Suprapubic skin (tissue), 3 donors: Measurements from ENCODE around the gene PRKCZ.

Experiments used
- POLR2AphosphoS5 ChIP-seq, 3 donors: sonication (generic); formaldehyde crosslinking; IDR thresholded peaks; one replicate each; pipeline ENCODE4 v1.6.1; 2017; ENCODE audit warnings: antibody characterized with exemption in 3 of 3
- TF ChIP-seq, protein P1 (sequence below), 2 donors: fragments of 200-600 bp in 1 of 2; fragments of 450-650 bp in 1 of 2; sonication (generic) in 1 of 2; IDR thresholded peaks; one replicate each; pipeline ENCODE4 v1.5.1; 2016 to 2019; ENCODE audit warnings: antibody characterized with exemption in 2 of 2, mild to moderate bottlenecking in 1 of 2, moderate library complexity in 1 of 2

DNA sequence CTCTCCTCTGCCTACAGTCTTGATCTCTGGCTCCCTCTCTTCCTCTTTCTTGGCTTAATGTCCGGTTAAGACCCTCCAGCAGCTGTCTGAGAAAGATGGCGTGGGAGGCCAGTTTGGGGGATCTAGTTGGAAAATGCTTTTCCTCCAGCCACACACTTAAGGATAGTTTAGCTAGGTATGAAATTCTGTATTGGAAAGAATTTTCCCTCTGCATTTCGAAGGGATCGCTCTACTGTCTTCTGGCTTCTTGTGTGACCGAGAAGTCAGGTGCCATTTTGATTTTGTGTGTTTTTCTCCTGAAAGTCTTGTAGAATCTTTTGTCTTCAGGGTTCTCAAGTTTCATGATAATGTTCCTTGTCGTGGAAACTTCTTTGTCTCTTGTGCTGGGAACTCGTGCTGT, 28.0 kb downstream of the PRKCZ start:
- TF ChIP-seq POLR2AphosphoS5 (IDR thresholded peaks at IDR 0.05), result no peak
- TF ChIP-seq, protein P1, sequence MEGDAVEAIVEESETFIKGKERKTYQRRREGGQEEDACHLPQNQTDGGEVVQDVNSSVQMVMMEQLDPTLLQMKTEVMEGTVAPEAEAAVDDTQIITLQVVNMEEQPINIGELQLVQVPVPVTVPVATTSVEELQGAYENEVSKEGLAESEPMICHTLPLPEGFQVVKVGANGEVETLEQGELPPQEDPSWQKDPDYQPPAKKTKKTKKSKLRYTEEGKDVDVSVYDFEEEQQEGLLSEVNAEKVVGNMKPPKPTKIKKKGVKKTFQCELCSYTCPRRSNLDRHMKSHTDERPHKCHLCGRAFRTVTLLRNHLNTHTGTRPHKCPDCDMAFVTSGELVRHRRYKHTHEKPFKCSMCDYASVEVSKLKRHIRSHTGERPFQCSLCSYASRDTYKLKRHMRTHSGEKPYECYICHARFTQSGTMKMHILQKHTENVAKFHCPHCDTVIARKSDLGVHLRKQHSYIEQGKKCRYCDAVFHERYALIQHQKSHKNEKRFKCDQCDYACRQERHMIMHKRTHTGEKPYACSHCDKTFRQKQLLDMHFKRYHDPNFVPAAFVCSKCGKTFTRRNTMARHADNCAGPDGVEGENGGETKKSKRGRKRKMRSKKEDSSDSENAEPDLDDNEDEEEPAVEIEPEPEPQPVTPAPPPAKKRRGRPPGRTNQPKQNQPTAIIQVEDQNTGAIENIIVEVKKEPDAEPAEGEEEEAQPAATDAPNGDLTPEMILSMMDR (IDR thresholded peaks at IDR 0.05), result no peak
